Posterior vena cava (tissue), 2 donors: Measurements from ENCODE around the gene ZNF865. TPM values are rescaled to one million over a fixed set of nuclear protein-coding genes. Genes with fewer than 3 reads are reported as not detected.
"Not testable (repeated sequence)": the region's sequence is repeated elsewhere in the genome, so short reads cannot be mapped to it uniquely, and the experiment has no call there.

Source experiments
- DNase-seq: peaks from one replicate; pipeline ENCODE4 v3.0.0-alpha.2; 2020; ENCODE audit warnings: low spot score
- intact Hi-C, 2 donors: fragments of 100-400 bp; cut with DNase I; formaldehyde crosslinking; loops; one replicate each; pipeline versions ENCODE4 v1.14.1 to v1.14.2; 2022 to 2023
- long read RNA-seq, 2 donors: library from polyadenylated mRNA; unstranded; transcript quantifications; one replicate each; pipeline ENCODE4 v2.0.0, GENCODE V29; 2020 to 2021
- total RNA-seq, 2 donors: library from RNA; stranded (reverse); fragmentation: NEBNext Ultra II Directional; extraction: Animal tissue kit (Norgen Biotek cat#: 25700); gene quantifications; one replicate each; pipeline ENCODE4 v1.2.1, GENCODE V29; 2021
- donor health status: DM: yes; HTN: yes; CAD: no.
- donor health status: DM: yes; HTN: yes; CAD: no.

The ZNF865 gene
- 10 to 100 TPM; 10.1 to 12.6 TPM for total RNA-seq
- long read RNA-seq, donor 1, partial matches to known transcripts: 0 of 7 reads
- long read RNA-seq, donor 1, other reads (novel, unspliced or antisense): 7 of 7 reads
- long read RNA-seq, donor 2, partial matches to known transcripts: 0 of 6 reads
- long read RNA-seq, donor 2, other reads (novel, unspliced or antisense): 6 of 6 reads

GRCh38 chr19:55605637-55606470 lies at the start of gene ZNF865:
TSS of gene ZNF865 (plus strand) at chr19:55605647. CDS start at chr19:55613619, 7,972 bp downstream.
- DNase-seq: peak; percentile 93

GRCh38 chr19:55559684-55560083 lies 45.8 kb upstream of the ZNF865 start:
- DNase-seq: no peak
- intact Hi-C loops: no loop called here

More at GRCh38 chr19:55605637-55606470, at the start of gene ZNF865:
- intact Hi-C loops: loop anchor here (5.0 kb wide), 1 partner anchor 89 kb away; no protein-coding TSS in a partner anchor

GRCh38 chr19:55563261-55563690 lies 42.2 kb upstream of the ZNF865 start:
- no peak for DNase-seq
- intact Hi-C loops: no loop called here

- intact Hi-C loops: no loop called here
- no peak for DNase-seq
Measured at GRCh38 chr19:55566823-55567222, 38.6 kb upstream of the ZNF865 start.

- intact Hi-C loops: no loop called here
- DNase-seq: no peak
Measured at GRCh38 chr19:55567708-55568328, 37.6 kb upstream of the ZNF865 start.

- intact Hi-C loops, DNase-seq: not testable (repeated sequence)
Measured at GRCh38 chr19:55569477-55569876, 36.0 kb upstream of the ZNF865 start.

GRCh38 chr19:55573929-55574328 lies 31.5 kb upstream of the ZNF865 start:
- intact Hi-C loops, DNase-seq: not testable (repeated sequence)

GRCh38 chr19:55576746-55577145 lies 28.7 kb upstream of the ZNF865 start:
- no peak for DNase-seq
- intact Hi-C loops: loop anchor here in 1 of 2 donors (5.0 kb wide), 1 partner anchor 49 kb away; no protein-coding TSS in a partner anchor

- intact Hi-C loops: loop anchor here in 1 of 2 donors (5.0 kb wide), 1 partner anchor 51 kb away; no protein-coding TSS in a partner anchor
- DNase-seq: no peak
Measured at GRCh38 chr19:55578031-55578760, 27.3 kb upstream of the ZNF865 start.

GRCh38 chr19:55578761-55579747 lies 26.4 kb upstream of the ZNF865 start:
- no peak for DNase-seq
- intact Hi-C loops: loop anchor here in 1 of 2 donors (5.0 kb wide), 1 partner anchor 52 kb away; no protein-coding TSS in a partner anchor

- DNase-seq: no peak
Measured at GRCh38 chr19:55579766-55580621, 25.5 kb upstream of the ZNF865 start.

GRCh38 chr19:55580628-55581144 lies 24.8 kb upstream of the ZNF865 start, which contains the start of gene ZNF579:
TSS of gene ZNF579 (minus strand) at chr19:55580848. CDS start at chr19:55579639, 1,209 bp downstream.
- intact Hi-C loops: no loop called here
- DNase-seq: peak; percentile 96

More at GRCh38 chr19:55579766-55580621, 25.5 kb upstream of the ZNF865 start:
- intact Hi-C loops: loop anchor here in 1 of 2 donors (5.0 kb wide), 1 partner anchor 53 kb away; no protein-coding TSS in a partner anchor

GRCh38 chr19:55581145-55581822 lies 24.2 kb upstream of the ZNF865 start:
- intact Hi-C loops: no loop called here
- no peak for DNase-seq

- no peak for DNase-seq
- intact Hi-C loops: no loop called here
Measured at GRCh38 chr19:55581823-55582223, 23.6 kb upstream of the ZNF865 start.

GRCh38 chr19:55582284-55582683 lies 23.2 kb upstream of the ZNF865 start:
- intact Hi-C loops, DNase-seq: not testable (repeated sequence)

GRCh38 chr19:55583897-55584296 lies 21.6 kb upstream of the ZNF865 start:
- intact Hi-C loops: loop anchor here in 1 of 2 donors (1.0 kb wide), 1 partner anchor 20 kb away; no protein-coding TSS in a partner anchor
- DNase-seq: not testable (repeated sequence)
